HepG2 (cell line): ENCODE measurements around the gene C6orf62. TPM values are rescaled to one million over a fixed set of nuclear protein-coding genes. Genes with fewer than 3 reads are reported as not detected.

Experiments used
- ATAC-seq: fragments of 200-7000 bp; cut with Tn5 transposase; 3 replicates; pipeline ENCODE4 v1.9.1; 2020; ENCODE audit warnings: mild to moderate bottlenecking, moderate library complexity
- BruUV-seq: library from RNA; stranded (reverse); fragments of 400-500 nt; replicated peaks from 2 replicates; lab custom pipeline; 2021; lab: Mats Ljungman, UMichigan
- CTCF ChIA-PET: fragments of 300-600 bp; formaldehyde crosslinking; extraction: SDS; loops from one replicate; lab custom pipeline; 2021; ENCODE audit warnings: low total read pairs, inconsistent platforms, low intra/inter-chr PET ratio; lab: Yijun Ruan, JAX
- POLR2A ChIA-PET: fragments of 350-600 bp; sonication (Branson Sonifier 250); formaldehyde crosslinking; loops from one replicate; lab custom pipeline; 2020; ENCODE audit warnings: antibody characterized with exemption, inconsistent platforms; lab: Yijun Ruan, JAX
- DNase-seq: peaks from one replicate; pipeline ENCODE4 v3.0.0-alpha.2; 2015; ENCODE audit warnings: low spot score
- FAIRE-seq: peaks from 3 replicates; lab custom pipeline; 2011; peaks lifted over from hg19 to GRCh38; lab: Jason Lieb, UNC
- H2AFZ ChIP-seq: one replicate; pipeline ENCODE4 v1.6.1; 2011; ENCODE audit warnings: low read length, inconsistent platforms
- H3K27ac ChIP-seq: fragments of 300-600 bp; 3 replicates; pipeline ENCODE4 v1.8.0; 2011; ENCODE audit warnings: mixed run types, mild to moderate bottlenecking, mixed read lengths, low read length, inconsistent platforms; ENCODE audit not compliant: insufficient read depth; ENCODE audit errors: extremely low read length
- H3K27me3 ChIP-seq, 2 experiments: fragments of 200-600 bp in 1 of 2; 2 replicates in 1 of 2; 3 replicates in 1 of 2; pipeline versions ENCODE4 v1.6.0 to v1.8.0; 2011; ENCODE audit warnings: low read length in 2 of 2, mild to moderate bottlenecking in 2 of 2, moderate library complexity in 2 of 2, inconsistent platforms in 1 of 2; ENCODE audit not compliant: insufficient read depth in 2 of 2, control insufficient read depth in 1 of 2
- H3K36me3 ChIP-seq, 2 experiments: fragments of 200-600 bp in 1 of 2; replicated peaks in 1 of 2; 2 replicates in 1 of 2; 3 replicates in 1 of 2; pipeline versions ENCODE4 v1.5.1 to v1.8.0; 2011; ENCODE audit warnings: low read length in 2 of 2, inconsistent platforms in 1 of 2; ENCODE audit not compliant: insufficient read depth in 2 of 2, control insufficient read depth in 1 of 2
- H3K4me1 ChIP-seq: 2 replicates; pipeline ENCODE4 v1.5.1; 2012; ENCODE audit warnings: low read length, inconsistent platforms; ENCODE audit not compliant: insufficient read depth
- H3K4me2 ChIP-seq: 2 replicates; pipeline ENCODE4 v1.6.0; 2011; ENCODE audit warnings: low read depth, low read length, inconsistent platforms
- H3K4me3 ChIP-seq, 3 experiments: fragments of 200-600 bp in 1 of 3; sonication (generic), shearing (Covaris generic) in 1 of 3; replicated peaks in 1 of 3; 2 replicates each; pipeline ENCODE4 v1.5.1; 2011 to 2016; ENCODE audit warnings: low read length in 3 of 3, inconsistent platforms in 2 of 3, low read depth in 2 of 3, mild to moderate bottlenecking in 2 of 3, control low read depth in 1 of 3, mixed read lengths in 1 of 3; ENCODE audit not compliant: insufficient read depth in 1 of 3
- H3K79me2 ChIP-seq: one replicate; pipeline ENCODE4 v1.6.1; 2011; ENCODE audit warnings: low read length, inconsistent platforms; ENCODE audit not compliant: insufficient read depth
- H3K9ac ChIP-seq: 2 replicates; pipeline ENCODE4 v1.6.0; 2011; ENCODE audit warnings: mild to moderate bottlenecking, low read depth, low read length, inconsistent platforms; ENCODE audit not compliant: insufficient read depth
- H3K9me3 ChIP-seq: 2 replicates; pipeline ENCODE4 v1.5.1; 2012; ENCODE audit warnings: mild to moderate bottlenecking, low read length
- H4K20me1 ChIP-seq: 2 replicates; pipeline ENCODE4 v1.6.0; 2011; ENCODE audit warnings: inconsistent platforms, mild to moderate bottlenecking, low read length, moderate library complexity; ENCODE audit not compliant: insufficient read depth
- ETV6 ChIP-seq: sonication (generic); formaldehyde crosslinking; conservative IDR thresholded peaks from 2 replicates; pipeline ENCODE4 v1.4.0; 2020; ENCODE audit warnings: missing genetic modification reagents
- GPBP1L1 ChIP-seq: sonication (generic); formaldehyde crosslinking; IDR thresholded peaks from 2 replicates; pipeline ENCODE4 v1.5.0; 2020; ENCODE audit warnings: mild to moderate bottlenecking, missing genetic modification reagents
- GRHL1 ChIP-seq: sonication (generic); formaldehyde crosslinking; conservative IDR thresholded peaks from 2 replicates; pipeline ENCODE4 v1.8.0; 2022; ENCODE audit warnings: missing genetic modification reagents
- MAZ ChIP-seq, 2 experiments: sonication (generic) in 1 of 2; formaldehyde crosslinking in 1 of 2; IDR thresholded peaks; 2 replicates each; pipeline versions ENCODE4 v1.5.0 to v1.6.1; 2012 to 2020; ENCODE audit warnings: low read depth in 2 of 2, mild to moderate bottlenecking in 2 of 2, borderline replicate concordance in 1 of 2, improper control_type of control experiment in 1 of 2, low read length in 1 of 2, missing genetic modification reagents in 1 of 2, moderate library complexity in 1 of 2
- MNT ChIP-seq: fragments of 450-650 bp; IDR thresholded peaks from 2 replicates; pipeline ENCODE4 v1.6.1; 2016
- MTF1 ChIP-seq: sonication (generic); formaldehyde crosslinking; IDR thresholded peaks from 2 replicates; pipeline ENCODE4 v1.5.0; 2020; ENCODE audit warnings: missing genetic modification reagents
- POLR2AphosphoS5 ChIP-seq: IDR thresholded peaks from 2 replicates; pipeline ENCODE4 v1.6.1; 2012; ENCODE audit warnings: low read depth, low read length
- SMAD3 ChIP-seq: sonication (generic); formaldehyde crosslinking; IDR thresholded peaks from 2 replicates; pipeline ENCODE4 v1.4.0; 2020; ENCODE audit warnings: missing genetic modification reagents
- ZKSCAN1 ChIP-seq: fragments of 150-350 bp; IDR thresholded peaks from 2 replicates; pipeline ENCODE4 v1.6.1; 2014; ENCODE audit warnings: low read length
- ZNF503 ChIP-seq: sonication (generic); formaldehyde crosslinking; IDR thresholded peaks from 2 replicates; pipeline ENCODE4 v1.4.0; 2020; ENCODE audit warnings: missing genetic modification reagents
- ZNF564 ChIP-seq: sonication (generic); formaldehyde crosslinking; IDR thresholded peaks from 2 replicates; pipeline ENCODE4 v1.8.1; 2023; ENCODE audit warnings: mild to moderate bottlenecking, missing genetic modification reagents
- ZNF674 ChIP-seq: sonication (generic); formaldehyde crosslinking; IDR thresholded peaks from 2 replicates; pipeline ENCODE4 v1.5.0; 2020; ENCODE audit warnings: low read depth, mild to moderate bottlenecking, missing genetic modification reagents
- ZNF768 ChIP-seq: sonication (generic); formaldehyde crosslinking; IDR thresholded peaks from 2 replicates; pipeline ENCODE4 v1.4.0; 2020; ENCODE audit warnings: missing genetic modification reagents
- ZNF816 ChIP-seq: sonication (generic); formaldehyde crosslinking; IDR thresholded peaks from 2 replicates; pipeline ENCODE4 v1.8.0; 2022; ENCODE audit warnings: missing genetic modification reagents, mild to moderate bottlenecking, borderline replicate concordance
- ZSCAN20 ChIP-seq: sonication (generic); formaldehyde crosslinking; IDR thresholded peaks from 2 replicates; pipeline ENCODE4 v1.4.0; 2020; ENCODE audit warnings: missing genetic modification reagents, mild to moderate bottlenecking, borderline replicate concordance
- WGBS: methylation state at CpG from one replicate; pipeline ENCODE4 v1.1.6; 2017; ENCODE audit warnings: low lambda C conversion rate; 5-methylcytosine and 5-hydroxymethylcytosine counted together
- in situ Hi-C: cut with HindIII; loops from 2 replicates; pipeline ENCODE4 v1.10.0; 2017; ENCODE audit warnings: low pct_unique_long_range_greater_than_20kb; ENCODE audit not compliant: extremely low pct_ligation_motif_present
- intact Hi-C: fragments of 100-400 bp; cut with micrococcal nuclease; formaldehyde crosslinking; loops from one replicate; pipeline ENCODE4 v1.10.0; 2022; ENCODE audit not compliant: unreplicated experiment
- polyA plus RNA-seq, 8 experiments: library from polyadenylated mRNA; depleted of rRNA in 3 of 8; stranded (reverse) in 7 of 8; unstranded in 1 of 8; fragments of >200 nt; fragmentation: Illumina TruSeq in 4 of 8; extraction: Trizol in 4 of 8; gene quantifications; 2 replicates each; pipeline versions ENCODE4 v1.2.1 to v1.2.3, GENCODE V29; 2011 to 2016; ENCODE audit warnings: low read depth in 4 of 8, missing spikeins in 1 of 8, mixed read lengths in 1 of 8; ENCODE audit not compliant: insufficient read depth in 1 of 8
- total RNA-seq, 5 experiments: library from RNA; depleted of rRNA; stranded (reverse); fragments of >200 nt; fragmentation: Illumina TruSeq; extraction: Trizol; gene quantifications; 2 replicates each; pipeline ENCODE4 v1.2.3, GENCODE V29; 2016; ENCODE audit warnings: low read depth in 1 of 5

The C6orf62 gene
- total and polyA plus RNA-seq, 2 of the 13 experiments (the other 11 are each of a cell fraction or from before 2014, with no cell fraction given), result 54.8 to 90.4 TPM

GRCh38 chr6:24720131-24720603 lies 1.2 kb upstream of the C6orf62 start (continued):
- TF ChIP-seq MNT (no peak), ZNF768 (no peak; the same call in 1 of the 2 replicates), ZSCAN20 (CRISPR knock-in tag) (no peak; the same call in 1 of the 2 replicates), ETV6 (no peak), ZNF816 (no peak; the same call in 1 of the 2 replicates), ZNF564 (CRISPR knock-in tag) (no peak), ZNF674 (no peak), MTF1 (CRISPR knock-in tag) (no peak)

- Histone ChIP-seq H3K79me2 (peaks cover 69% of the 10 kb centered on the region), H3K9ac (peak overlapping the region; percentile 99), H3K4me2 (peak overlapping the region; percentile 95), H2AFZ (no peak overlapping the region), H3K9me3 (no peaks in the 10 kb centered on the region), H3K36me3 (peaks cover 6 to 29% of the 10 kb centered on the region in 2 experiments), H3K27ac (peak overlapping the region; percentile 65), H3K27me3 (no peaks in the 10 kb centered on the region; a peak in 1 of 5 replicates), H3K4me3 (peak overlapping the region; percentile 90 to 99 (median 97)), H3K4me1 (peaks cover 57% of the 10 kb centered on the region), H4K20me1 (peaks cover 57% of the 10 kb centered on the region)
- ATAC-seq (no peak), FAIRE-seq (no peak), DNase-seq (no peak)
- BruUV-seq, result no TSS peak
- CTCF ChIA-PET, result no interaction called here
- 10% methylated on average over 8 of the region's 8 CpGs for WGBS
- in situ Hi-C loops, result loop anchor here (5.0 kb wide), 1 partner anchor 59 kb away; no protein-coding TSS in a partner anchor
- intact Hi-C loops, result no loop called here
- POLR2A ChIA-PET, result interaction anchor here (0.7 to 3.5 kb wide), 8 partner anchors 10 to 73 kb away, joined by 3 to 20 read pairs (median 6); partner anchors contain the start of genes ACOT13, GMNN, KIAA0319 and TDP2
- TF ChIP-seq ZNF503 (peak; percentile 9; the same call in 1 of the 2 replicates), MAZ (IDR thresholded peaks at IDR 0.05; ENCODE audit: borderline replicate concordance, low read depth, low read length) (no peak), MAZ (CRISPR knock-in tag; IDR thresholded peaks at IDR 0.05; ENCODE audit: low read depth) (no peak), GRHL1 (CRISPR knock-in tag) (no peak), POLR2AphosphoS5 (peak; percentile 17; the same call in 1 of the 2 replicates), SMAD3 (CRISPR knock-in tag) (0 out of 2 replicates have a peak, but pooled peaks have one; percentile 16), GPBP1L1 (CRISPR knock-in tag) (no peak), ZKSCAN1 (no peak)
These were observed 367 bp downstream of the C6orf62 start for GRCh38 chr6:24718449-24719124.
